Measurements from ENCODE around the gene ETHE1.

Gene ETHE1

DNA sequence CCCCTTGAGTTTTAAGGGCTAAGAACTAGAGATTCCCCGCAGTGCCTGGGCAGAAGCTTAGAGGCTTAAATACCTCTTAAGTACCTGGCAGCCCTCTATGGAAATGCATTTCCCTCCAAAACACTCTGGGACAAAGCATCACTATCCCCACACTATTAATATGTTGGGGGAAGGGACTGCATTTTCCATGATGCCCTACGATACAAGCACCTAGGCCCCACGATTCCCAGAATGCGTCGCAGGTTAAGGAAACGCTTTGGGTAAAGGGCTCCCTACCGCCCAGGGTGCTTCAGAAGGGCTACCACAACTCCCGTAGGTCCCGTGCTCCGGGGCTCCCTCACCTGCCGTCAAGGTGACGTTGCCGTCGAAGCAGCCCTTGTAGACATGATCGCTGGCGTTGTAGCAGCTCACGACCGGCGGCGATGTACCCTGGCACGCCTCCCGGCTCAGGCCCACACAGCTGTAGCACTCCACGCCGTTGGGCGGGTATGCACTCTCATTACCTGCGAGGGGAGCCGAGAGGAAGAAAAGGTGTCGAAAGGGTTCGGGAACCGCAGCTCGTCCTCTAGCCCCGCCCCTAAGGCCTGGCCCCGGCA is 64.1 kb downstream of the ETHE1 start:
- DNase-seq = no peak

DNA sequence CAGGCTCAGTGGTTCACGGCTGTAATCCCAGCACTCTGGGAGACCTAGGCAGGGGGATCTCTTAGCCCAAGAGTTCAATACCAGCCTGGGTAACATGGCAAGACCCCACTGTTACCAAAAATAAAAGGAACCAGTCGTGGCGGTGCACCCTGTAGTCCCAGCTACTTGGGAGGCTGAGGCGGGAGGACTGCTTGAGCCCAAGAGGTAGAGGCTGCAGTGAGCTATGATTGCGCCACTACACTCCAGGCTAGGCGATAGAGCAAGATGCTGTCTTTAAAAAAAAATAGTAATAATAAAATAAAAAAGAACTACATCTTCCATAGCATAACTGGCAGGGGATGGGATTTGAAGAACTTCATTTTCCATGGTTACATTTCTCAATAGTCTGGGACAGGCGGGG is 64.6 kb downstream of the ETHE1 start:
- no peak for DNase-seq

DNA sequence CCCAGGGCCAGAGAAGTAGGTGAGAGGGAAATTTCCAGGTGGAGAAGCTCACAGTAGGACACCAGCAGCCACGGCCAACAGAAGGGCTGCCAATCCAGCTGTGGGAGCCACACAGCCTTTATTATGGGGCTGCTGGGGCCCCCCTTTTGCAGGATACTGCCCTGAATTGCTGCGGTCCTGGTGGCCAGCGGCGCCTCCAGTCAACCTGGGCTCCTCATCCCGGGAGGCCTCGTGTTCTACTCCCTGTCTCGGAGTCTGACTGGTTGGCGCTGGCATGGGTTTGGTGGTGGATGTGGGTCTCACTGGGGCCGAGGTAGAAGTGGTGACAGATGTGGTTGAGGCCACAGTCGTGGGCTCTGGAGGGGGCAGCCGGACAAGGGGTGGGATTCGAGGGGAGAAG is 65.7 kb downstream of the ETHE1 start:
- DNase-seq = no peak

DNA sequence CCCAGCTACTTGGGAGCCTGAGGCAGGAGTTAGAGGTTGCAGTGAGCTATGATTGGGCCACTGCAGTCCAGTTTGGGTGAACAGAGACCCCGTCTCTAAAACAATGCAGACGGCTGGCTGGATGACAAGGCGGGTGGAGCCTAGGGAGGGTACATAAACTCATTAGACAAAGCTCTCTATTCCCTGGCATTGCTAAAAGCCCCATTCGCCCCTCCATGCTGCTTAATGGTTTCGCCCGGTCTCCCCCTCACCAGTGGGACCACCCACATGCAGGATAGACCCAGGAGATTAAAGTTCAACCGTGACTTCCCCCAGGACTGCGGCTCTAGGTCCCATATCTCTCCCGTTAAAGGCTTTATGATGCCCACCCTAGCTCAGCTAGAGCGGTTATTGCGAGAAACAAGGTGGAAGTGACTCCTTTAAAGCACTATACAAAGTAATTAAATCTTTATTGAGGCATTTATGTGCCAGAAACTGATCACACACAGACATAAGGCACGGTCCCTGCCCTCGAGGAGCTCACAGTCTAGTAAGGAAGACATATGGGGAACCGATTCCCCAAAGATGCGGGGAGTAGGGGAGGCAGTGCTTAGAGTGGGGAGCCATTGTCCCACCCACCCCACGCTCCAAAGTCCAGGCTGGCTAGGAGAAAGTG is 66.5 kb downstream of the ETHE1 start:
- no peak for DNase-seq

DNA sequence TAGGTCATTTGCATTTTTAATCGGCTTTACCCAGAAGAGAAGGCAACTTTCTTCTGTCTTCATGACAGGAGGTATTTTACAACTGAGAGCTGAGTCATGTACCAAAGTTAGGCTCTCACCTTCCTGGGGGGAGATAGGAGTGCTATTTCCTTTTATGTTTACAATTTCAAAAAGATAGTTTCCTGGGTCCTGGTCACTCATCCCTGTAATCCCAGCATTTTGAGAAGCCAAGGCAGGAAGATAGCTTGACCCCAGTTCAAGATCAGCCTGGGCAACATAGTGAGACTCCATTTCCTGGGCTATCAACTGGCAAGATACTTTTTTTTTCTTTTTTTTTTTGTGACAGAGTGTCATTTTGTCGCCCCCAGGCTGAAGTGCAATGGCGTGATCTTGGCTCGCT is 69.2 kb downstream of the ETHE1 start:
- DNase-seq = no peak
